Loucy (cell line): Measurements from ENCODE around the gene IGSF6.
"Not testable (repeated sequence)": the region's sequence is repeated elsewhere in the genome, so short reads cannot be mapped to it uniquely, and the experiment has no call there.

Experiments used
- H2AFZ ChIP-seq: fragments of 200-600 bp; sonication (generic); 2 replicates; pipeline ENCODE4 v1.6.0; 2016; ENCODE audit warnings: antibody characterized with exemption, mild to moderate bottlenecking, low read length, moderate library complexity
- H3F3A ChIP-seq: fragments of 200-600 bp; 2 replicates; pipeline ENCODE4 v1.6.0; 2016; ENCODE audit warnings: antibody characterized with exemption, low read depth, mild to moderate bottlenecking
- H3K27me3 ChIP-seq: fragments of 200-600 bp; sonication (generic); 2 replicates; pipeline ENCODE4 v1.6.1; 2014; ENCODE audit warnings: low read length, mild to moderate bottlenecking; ENCODE audit not compliant: insufficient read depth, poor library complexity, severe bottlenecking
- H3K36me3 ChIP-seq: fragments of 200-600 bp; sonication (generic); 2 replicates; pipeline ENCODE4 v1.6.1; 2016; ENCODE audit warnings: low read length; ENCODE audit not compliant: insufficient read depth
- H3K4me1 ChIP-seq: fragments of 200-600 bp; sonication (generic); 2 replicates; pipeline ENCODE4 v1.5.1; 2014; ENCODE audit warnings: low read length, mild to moderate bottlenecking; ENCODE audit not compliant: insufficient read depth, poor library complexity, severe bottlenecking
- H3K4me2 ChIP-seq: fragments of 200-600 bp; sonication (generic); 2 replicates; pipeline ENCODE4 v1.6.0; 2014; ENCODE audit warnings: antibody characterized with exemption, low read length, low read depth, mild to moderate bottlenecking; ENCODE audit not compliant: poor library complexity, severe bottlenecking
- H3K4me3 ChIP-seq: fragments of 200-600 bp; sonication (generic); 2 replicates; pipeline ENCODE4 v1.5.1; 2014; ENCODE audit warnings: low read length, mild to moderate bottlenecking, mixed read lengths; ENCODE audit not compliant: poor library complexity, severe bottlenecking
- H3K79me2 ChIP-seq: fragments of 200-600 bp; sonication (generic); 2 replicates; pipeline ENCODE4 v1.6.1; 2014; ENCODE audit warnings: low read length; ENCODE audit not compliant: insufficient read depth
- H3K9ac ChIP-seq: fragments of 200-600 bp; sonication (generic); 2 replicates; pipeline ENCODE4 v1.6.0; 2014; ENCODE audit warnings: mild to moderate bottlenecking, low read depth, low read length, moderate library complexity; ENCODE audit not compliant: poor library complexity, severe bottlenecking
- H3K9me2 ChIP-seq: fragments of 200-600 bp; sonication (generic); replicated peaks from 2 replicates; pipeline ENCODE4 v1.6.1; 2016; ENCODE audit warnings: low read depth, low read length, mixed read lengths
- H3K9me3 ChIP-seq: fragments of 200-600 bp; sonication (generic); 2 replicates; pipeline ENCODE4 v1.6.1; 2014; ENCODE audit warnings: mild to moderate bottlenecking, antibody characterized with exemption, low read length, low read depth; ENCODE audit not compliant: insufficient read depth
- H4K20me1 ChIP-seq: fragments of 200-600 bp; sonication (generic); 2 replicates; pipeline ENCODE4 v1.6.0; 2014; ENCODE audit warnings: antibody characterized with exemption, low read length, mild to moderate bottlenecking; ENCODE audit not compliant: insufficient read depth, poor library complexity, severe bottlenecking
- CTCF ChIP-seq: fragments of 200-600 bp; sonication (generic); conservative IDR thresholded peaks from 2 replicates; pipeline ENCODE4 v1.5.1; 2014; ENCODE audit warnings: mild to moderate bottlenecking, antibody characterized with exemption, low read length
- EZH2phosphoT487 ChIP-seq: fragments of 200-600 bp; IDR thresholded peaks from 2 replicates; pipeline ENCODE4 v1.6.1; 2018; ENCODE audit warnings: antibody characterized with exemption, mild to moderate bottlenecking, moderate library complexity, borderline replicate concordance

Gene IGSF6

GRCh38 chr16:21653571-21653970 lies 1.2 kb upstream of the IGSF6 start:
- Histone ChIP-seq H3F3A (no peaks in the 10 kb centered on the region), H3K4me1 (peaks cover 17% of the 10 kb centered on the region), H3K4me3 (no peak overlapping the region), H4K20me1 (no peaks in the 10 kb centered on the region), H3K79me2 (peaks cover 40% of the 10 kb centered on the region), H2AFZ (no peak overlapping the region), H3K9me2 (no peaks in the 10 kb centered on the region), H3K36me3 (peaks cover 35% of the 10 kb centered on the region), H3K9me3 (no peaks in the 10 kb centered on the region), H3K4me2 (no peak overlapping the region), H3K9ac (no peak overlapping the region), H3K27me3 (no peaks in the 10 kb centered on the region)
- TF ChIP-seq EZH2phosphoT487: no peak
- TF ChIP-seq CTCF: no peak

GRCh38 chr16:21651515-21651914 lies 893 bp downstream of the IGSF6 start:
- Histone ChIP-seq H3K9me2 (no peaks in the 10 kb centered on the region), H3K4me2 (no peak overlapping the region)
- no peak for TF ChIP-seq EZH2phosphoT487
- no peak for TF ChIP-seq CTCF

GRCh38 chr16:21650521-21650920 lies 1.9 kb downstream of the IGSF6 start:
- Histone ChIP-seq H3K9ac (no peak overlapping the region), H3K4me2 (no peak overlapping the region), H3K36me3 (peaks cover 21% of the 10 kb centered on the region; the same call in 1 of the 2 replicates), H3K79me2 (peaks cover 55% of the 10 kb centered on the region), H2AFZ (no peak overlapping the region), H3K9me3 (no peaks in the 10 kb centered on the region), H3K4me3 (no peak overlapping the region), H3K9me2 (no peaks in the 10 kb centered on the region), H3F3A (peaks cover 28% of the 10 kb centered on the region), H3K27me3 (no peaks in the 10 kb centered on the region), H4K20me1 (peaks cover 8% of the 10 kb centered on the region), H3K4me1 (peaks cover 45% of the 10 kb centered on the region)
- no peak for TF ChIP-seq CTCF
- TF ChIP-seq EZH2phosphoT487: no peak

More at GRCh38 chr16:21651515-21651914, 893 bp downstream of the IGSF6 start:
- Histone ChIP-seq H3K4me1 (peaks cover 35% of the 10 kb centered on the region), H3F3A (peaks cover 18% of the 10 kb centered on the region), H4K20me1 (peaks cover 8% of the 10 kb centered on the region), H2AFZ (no peak overlapping the region), H3K4me3 (no peak overlapping the region), H3K79me2 (peaks cover 45% of the 10 kb centered on the region), H3K9me3 (no peaks in the 10 kb centered on the region), H3K36me3 (peaks cover 31% of the 10 kb centered on the region), H3K9ac (no peak overlapping the region), H3K27me3 (no peaks in the 10 kb centered on the region)

- H3K27me3 ChIP-seq, H3K9me2 ChIP-seq, H3K9ac ChIP-seq, H2AFZ ChIP-seq, H3K9me3 ChIP-seq, H3K4me2 ChIP-seq, H4K20me1 ChIP-seq, H3K4me3 ChIP-seq: not testable (repeated sequence)
- Histone ChIP-seq H3F3A (peaks cover 28% of the 10 kb centered on the region), H3K79me2 (peaks cover 60% of the 10 kb centered on the region), H3K36me3 (peaks cover 15% of the 10 kb centered on the region; the same call in 1 of the 2 replicates), H3K4me1 (peaks cover 51% of the 10 kb centered on the region)
Measured at GRCh38 chr16:21649826-21650406, 2.5 kb downstream of the IGSF6 start.
